Left hindlimb (tissue), 1 donor: Measurements from ENCODE around the gene SPATA17.
"Not testable (repeated sequence)": the region's sequence is repeated elsewhere in the genome, so short reads cannot be mapped to it uniquely, and the experiment has no call there.

ENCODE experiments used
- DNase-seq: peaks from one replicate; pipeline ENCODE4 v3.0.0-alpha.2; 2018

SPATA17 gene

GRCh38 chr1:217681806-217682205, 50.7 kb downstream of the SPATA17 start:
- no peak for DNase-seq

- no peak for DNase-seq
These were observed 56.4 kb downstream of the SPATA17 start for GRCh38 chr1:217687511-217687910.

- not testable (repeated sequence) for DNase-seq
These were observed 65.0 kb downstream of the SPATA17 start for GRCh38 chr1:217696140-217696539.

- no peak for DNase-seq
These were observed 72.2 kb downstream of the SPATA17 start for GRCh38 chr1:217703326-217703725.

GRCh38 chr1:217712925-217713597, 81.9 kb downstream of the SPATA17 start:
- DNase-seq, result no peak

GRCh38 chr1:217715681-217716080, 84.5 kb downstream of the SPATA17 start:
- DNase-seq, result no peak

GRCh38 chr1:217717959-217718358, 86.8 kb downstream of the SPATA17 start:
- no peak for DNase-seq

- DNase-seq, result no peak
These were observed 87.7 kb downstream of the SPATA17 start for GRCh38 chr1:217718873-217719272.

- no peak for DNase-seq
These were observed 90.5 kb downstream of the SPATA17 start for GRCh38 chr1:217721692-217722091.

- no peak for DNase-seq
These were observed 103.8 kb downstream of the SPATA17 start for GRCh38 chr1:217734973-217735372.

GRCh38 chr1:217747156-217747769, 116.1 kb downstream of the SPATA17 start:
- no peak for DNase-seq

- no peak for DNase-seq
These were observed 138.6 kb downstream of the SPATA17 start for GRCh38 chr1:217769768-217770167.

GRCh38 chr1:217770918-217771317, 139.8 kb downstream of the SPATA17 start:
- no peak for DNase-seq

GRCh38 chr1:217776693-217777092, 145.5 kb downstream of the SPATA17 start:
- DNase-seq, result no peak

GRCh38 chr1:217781056-217781455, 149.9 kb downstream of the SPATA17 start:
- DNase-seq, result no peak

- no peak for DNase-seq
These were observed 159.9 kb downstream of the SPATA17 start for GRCh38 chr1:217791091-217791490.

- DNase-seq, result no peak
These were observed 174.6 kb downstream of the SPATA17 start for GRCh38 chr1:217805792-217806191.

GRCh38 chr1:217812175-217812574, 181.0 kb downstream of the SPATA17 start:
- DNase-seq, result no peak

- DNase-seq, result no peak
These were observed 181.9 kb downstream of the SPATA17 start for GRCh38 chr1:217813031-217813430.

- DNase-seq, result no peak
These were observed 206.5 kb downstream of the SPATA17 start for GRCh38 chr1:217837691-217838090.

GRCh38 chr1:217839161-217839560, 208.0 kb downstream of the SPATA17 start:
- no peak for DNase-seq

- no peak for DNase-seq
These were observed 215.6 kb downstream of the SPATA17 start for GRCh38 chr1:217846733-217847132.

GRCh38 chr1:217847643-217848042, 216.5 kb downstream of the SPATA17 start:
- DNase-seq, result no peak

GRCh38 chr1:217856342-217857034, 225.3 kb downstream of the SPATA17 start:
- DNase-seq, result no peak
